HepG2 (cell line): Measurements from ENCODE around the gene HECTD1. TPM values are rescaled to one million over a fixed set of nuclear protein-coding genes. Genes with fewer than 3 reads are reported as not detected.

ENCODE experiments used
- NPAS2 ChIP-seq: sonication (generic); formaldehyde crosslinking; IDR thresholded peaks from 2 replicates; pipeline ENCODE4 v1.8.0; 2022; ENCODE audit warnings: mild to moderate bottlenecking, missing genetic modification reagents, borderline replicate concordance
- NR2F6 ChIP-seq, 2 experiments: IDR thresholded peaks; 2 replicates each; pipeline ENCODE4 v1.6.1; 2016; ENCODE audit warnings: antibody characterized with exemption in 1 of 2, mild to moderate bottlenecking in 1 of 2
- RBM39 ChIP-seq: fragments of 200-400 bp; formaldehyde crosslinking; IDR thresholded peaks from one replicate; pipeline ENCODE4 v1.6.1; 2018; ENCODE audit warnings: antibody characterized with exemption, mild to moderate bottlenecking, low read depth, low read length; ENCODE audit not compliant: poor library complexity, severe bottlenecking
- SALL1 ChIP-seq: sonication (generic); formaldehyde crosslinking; IDR thresholded peaks from 2 replicates; pipeline ENCODE4 v1.8.0; 2022; ENCODE audit warnings: mild to moderate bottlenecking, missing genetic modification reagents
- ZBTB7A ChIP-seq: sonication (generic); formaldehyde crosslinking; IDR thresholded peaks from 2 replicates; pipeline ENCODE4 v1.8.0; 2022; ENCODE audit warnings: mild to moderate bottlenecking, missing genetic modification reagents
- ZKSCAN5 ChIP-seq: sonication (generic); formaldehyde crosslinking; IDR thresholded peaks from 2 replicates; pipeline ENCODE4 v1.5.1; 2020; ENCODE audit warnings: mild to moderate bottlenecking, missing genetic modification reagents
- ZNF577 ChIP-seq: sonication (generic); formaldehyde crosslinking; IDR thresholded peaks from 2 replicates; pipeline ENCODE4 v1.4.0; 2020; ENCODE audit warnings: mild to moderate bottlenecking, low read depth, missing genetic modification reagents, borderline replicate concordance
- ZNF672 ChIP-seq: sonication (generic); formaldehyde crosslinking; IDR thresholded peaks from 2 replicates; pipeline ENCODE4 v1.8.1; 2022; ENCODE audit warnings: missing genetic modification reagents
- polyA plus RNA-seq, 8 experiments: library from polyadenylated mRNA; depleted of rRNA in 3 of 8; stranded (reverse) in 7 of 8; unstranded in 1 of 8; fragments of >200 nt; fragmentation: Illumina TruSeq in 4 of 8; extraction: Trizol in 4 of 8; gene quantifications; 2 replicates each; pipeline versions ENCODE4 v1.2.1 to v1.2.3, GENCODE V29; 2011 to 2016; ENCODE audit warnings: low read depth in 4 of 8, missing spikeins in 1 of 8, mixed read lengths in 1 of 8; ENCODE audit not compliant: insufficient read depth in 1 of 8
- total RNA-seq, 5 experiments: library from RNA; depleted of rRNA; stranded (reverse); fragments of >200 nt; fragmentation: Illumina TruSeq; extraction: Trizol; gene quantifications; 2 replicates each; pipeline ENCODE4 v1.2.3, GENCODE V29; 2016; ENCODE audit warnings: low read depth in 1 of 5
- TF ChIP-seq, protein P1 (sequence below): IDR thresholded peaks from 2 replicates; pipeline ENCODE4 v1.6.1; 2016; ENCODE audit warnings: low read depth, missing genetic modification reagents, missing compliant biosample characterization
- TF ChIP-seq, protein P2 (sequence below): sonication (generic); formaldehyde crosslinking; IDR thresholded peaks from 2 replicates; pipeline ENCODE4 v1.4.0; 2020; ENCODE audit warnings: missing genetic modification reagents
- TF ChIP-seq, protein P3 (sequence below): sonication (generic); formaldehyde crosslinking; IDR thresholded peaks from 2 replicates; pipeline ENCODE4 v1.4.0; 2020; ENCODE audit warnings: mild to moderate bottlenecking, missing genetic modification reagents

The HECTD1 gene
- total and polyA plus RNA-seq, 2 of the 13 experiments (the other 11 are each of a cell fraction or from before 2014, with no cell fraction given): 312 to 560 TPM

DNA sequence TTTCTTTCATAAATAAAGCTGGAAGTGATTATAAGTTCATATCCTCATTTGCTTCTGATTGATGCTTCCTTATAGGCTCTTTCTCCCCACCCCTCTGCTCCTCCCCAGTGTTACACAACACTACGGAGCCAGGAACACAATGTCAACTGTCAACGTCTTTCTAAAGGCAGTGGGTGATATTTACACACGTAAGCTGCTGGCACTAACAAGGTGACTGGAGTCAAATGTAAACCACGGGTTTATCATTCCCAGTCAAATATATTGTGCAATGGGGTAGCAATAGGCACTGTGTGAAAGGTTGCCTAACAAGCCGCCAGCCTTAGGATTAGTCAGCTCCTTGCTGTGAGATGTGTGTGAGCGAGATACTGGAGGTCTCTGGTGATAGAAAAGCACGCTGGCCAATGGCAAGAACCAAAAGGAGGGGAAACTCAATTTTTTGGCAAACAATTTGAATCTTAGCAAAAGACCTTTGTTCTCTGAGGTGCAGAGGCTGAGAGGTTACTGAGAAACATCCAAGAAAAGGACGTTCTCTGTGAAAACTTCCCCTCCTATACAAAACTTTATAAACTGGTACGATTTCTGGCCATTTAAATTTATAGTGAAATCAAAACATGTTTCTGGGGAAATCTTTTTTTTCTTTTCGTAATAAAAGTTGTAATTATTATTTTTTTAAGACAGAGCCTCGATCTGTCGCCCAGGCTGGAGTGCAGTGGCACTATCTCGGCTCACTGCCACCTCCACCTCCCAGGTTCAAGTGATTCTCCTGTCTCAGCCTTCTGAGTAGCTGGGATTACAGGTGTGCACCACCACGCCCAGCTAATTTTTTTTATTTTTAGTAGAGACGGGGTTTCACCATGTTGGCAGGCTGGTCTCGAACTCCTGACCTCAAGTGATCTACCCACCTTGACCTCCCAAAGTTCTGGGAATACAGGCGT, 22.3 kb upstream of the HECTD1 start (continued):
- TF ChIP-seq, protein P1, sequence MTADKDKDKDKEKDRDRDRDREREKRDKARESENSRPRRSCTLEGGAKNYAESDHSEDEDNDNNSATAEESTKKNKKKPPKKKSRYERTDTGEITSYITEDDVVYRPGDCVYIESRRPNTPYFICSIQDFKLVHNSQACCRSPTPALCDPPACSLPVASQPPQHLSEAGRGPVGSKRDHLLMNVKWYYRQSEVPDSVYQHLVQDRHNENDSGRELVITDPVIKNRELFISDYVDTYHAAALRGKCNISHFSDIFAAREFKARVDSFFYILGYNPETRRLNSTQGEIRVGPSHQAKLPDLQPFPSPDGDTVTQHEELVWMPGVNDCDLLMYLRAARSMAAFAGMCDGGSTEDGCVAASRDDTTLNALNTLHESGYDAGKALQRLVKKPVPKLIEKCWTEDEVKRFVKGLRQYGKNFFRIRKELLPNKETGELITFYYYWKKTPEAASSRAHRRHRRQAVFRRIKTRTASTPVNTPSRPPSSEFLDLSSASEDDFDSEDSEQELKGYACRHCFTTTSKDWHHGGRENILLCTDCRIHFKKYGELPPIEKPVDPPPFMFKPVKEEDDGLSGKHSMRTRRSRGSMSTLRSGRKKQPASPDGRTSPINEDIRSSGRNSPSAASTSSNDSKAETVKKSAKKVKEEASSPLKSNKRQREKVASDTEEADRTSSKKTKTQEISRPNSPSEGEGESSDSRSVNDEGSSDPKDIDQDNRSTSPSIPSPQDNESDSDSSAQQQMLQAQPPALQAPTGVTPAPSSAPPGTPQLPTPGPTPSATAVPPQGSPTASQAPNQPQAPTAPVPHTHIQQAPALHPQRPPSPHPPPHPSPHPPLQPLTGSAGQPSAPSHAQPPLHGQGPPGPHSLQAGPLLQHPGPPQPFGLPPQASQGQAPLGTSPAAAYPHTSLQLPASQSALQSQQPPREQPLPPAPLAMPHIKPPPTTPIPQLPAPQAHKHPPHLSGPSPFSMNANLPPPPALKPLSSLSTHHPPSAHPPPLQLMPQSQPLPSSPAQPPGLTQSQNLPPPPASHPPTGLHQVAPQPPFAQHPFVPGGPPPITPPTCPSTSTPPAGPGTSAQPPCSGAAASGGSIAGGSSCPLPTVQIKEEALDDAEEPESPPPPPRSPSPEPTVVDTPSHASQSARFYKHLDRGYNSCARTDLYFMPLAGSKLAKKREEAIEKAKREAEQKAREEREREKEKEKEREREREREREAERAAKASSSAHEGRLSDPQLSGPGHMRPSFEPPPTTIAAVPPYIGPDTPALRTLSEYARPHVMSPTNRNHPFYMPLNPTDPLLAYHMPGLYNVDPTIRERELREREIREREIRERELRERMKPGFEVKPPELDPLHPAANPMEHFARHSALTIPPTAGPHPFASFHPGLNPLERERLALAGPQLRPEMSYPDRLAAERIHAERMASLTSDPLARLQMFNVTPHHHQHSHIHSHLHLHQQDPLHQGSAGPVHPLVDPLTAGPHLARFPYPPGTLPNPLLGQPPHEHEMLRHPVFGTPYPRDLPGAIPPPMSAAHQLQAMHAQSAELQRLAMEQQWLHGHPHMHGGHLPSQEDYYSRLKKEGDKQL: peak; percentile 100
- TF ChIP-seq SALL1 (CRISPR knock-in tag) (peak; percentile 100), NPAS2 (CRISPR knock-in tag) (no peak; the same call in 1 of the 2 replicates), ZNF577 (CRISPR knock-in tag) (no peak), RBM39 (no peak), ZBTB7A (CRISPR knock-in tag) (peak; percentile 82; the same call in 1 of the 2 replicates), ZKSCAN5 (CRISPR knock-in tag) (peak; percentile 80; the same call in 1 of the 2 replicates), NR2F6 (IDR thresholded peaks at IDR 0.05) (peak; percentile 99), NR2F6 (CRISPR knock-in tag; IDR thresholded peaks at IDR 0.05) (peak; percentile 99), ZNF672 (CRISPR knock-in tag) (peak; percentile 98)
- TF ChIP-seq, protein P2, sequence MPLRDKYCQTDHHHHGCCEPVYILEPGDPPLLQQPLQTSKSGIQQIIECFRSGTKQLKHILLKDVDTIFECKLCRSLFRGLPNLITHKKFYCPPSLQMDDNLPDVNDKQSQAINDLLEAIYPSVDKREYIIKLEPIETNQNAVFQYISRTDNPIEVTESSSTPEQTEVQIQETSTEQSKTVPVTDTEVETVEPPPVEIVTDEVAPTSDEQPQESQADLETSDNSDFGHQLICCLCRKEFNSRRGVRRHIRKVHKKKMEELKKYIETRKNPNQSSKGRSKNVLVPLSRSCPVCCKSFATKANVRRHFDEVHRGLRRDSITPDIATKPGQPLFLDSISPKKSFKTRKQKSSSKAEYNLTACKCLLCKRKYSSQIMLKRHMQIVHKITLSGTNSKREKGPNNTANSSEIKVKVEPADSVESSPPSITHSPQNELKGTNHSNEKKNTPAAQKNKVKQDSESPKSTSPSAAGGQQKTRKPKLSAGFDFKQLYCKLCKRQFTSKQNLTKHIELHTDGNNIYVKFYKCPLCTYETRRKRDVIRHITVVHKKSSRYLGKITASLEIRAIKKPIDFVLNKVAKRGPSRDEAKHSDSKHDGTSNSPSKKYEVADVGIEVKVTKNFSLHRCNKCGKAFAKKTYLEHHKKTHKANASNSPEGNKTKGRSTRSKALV: peak; percentile 97
- TF ChIP-seq, protein P3, sequence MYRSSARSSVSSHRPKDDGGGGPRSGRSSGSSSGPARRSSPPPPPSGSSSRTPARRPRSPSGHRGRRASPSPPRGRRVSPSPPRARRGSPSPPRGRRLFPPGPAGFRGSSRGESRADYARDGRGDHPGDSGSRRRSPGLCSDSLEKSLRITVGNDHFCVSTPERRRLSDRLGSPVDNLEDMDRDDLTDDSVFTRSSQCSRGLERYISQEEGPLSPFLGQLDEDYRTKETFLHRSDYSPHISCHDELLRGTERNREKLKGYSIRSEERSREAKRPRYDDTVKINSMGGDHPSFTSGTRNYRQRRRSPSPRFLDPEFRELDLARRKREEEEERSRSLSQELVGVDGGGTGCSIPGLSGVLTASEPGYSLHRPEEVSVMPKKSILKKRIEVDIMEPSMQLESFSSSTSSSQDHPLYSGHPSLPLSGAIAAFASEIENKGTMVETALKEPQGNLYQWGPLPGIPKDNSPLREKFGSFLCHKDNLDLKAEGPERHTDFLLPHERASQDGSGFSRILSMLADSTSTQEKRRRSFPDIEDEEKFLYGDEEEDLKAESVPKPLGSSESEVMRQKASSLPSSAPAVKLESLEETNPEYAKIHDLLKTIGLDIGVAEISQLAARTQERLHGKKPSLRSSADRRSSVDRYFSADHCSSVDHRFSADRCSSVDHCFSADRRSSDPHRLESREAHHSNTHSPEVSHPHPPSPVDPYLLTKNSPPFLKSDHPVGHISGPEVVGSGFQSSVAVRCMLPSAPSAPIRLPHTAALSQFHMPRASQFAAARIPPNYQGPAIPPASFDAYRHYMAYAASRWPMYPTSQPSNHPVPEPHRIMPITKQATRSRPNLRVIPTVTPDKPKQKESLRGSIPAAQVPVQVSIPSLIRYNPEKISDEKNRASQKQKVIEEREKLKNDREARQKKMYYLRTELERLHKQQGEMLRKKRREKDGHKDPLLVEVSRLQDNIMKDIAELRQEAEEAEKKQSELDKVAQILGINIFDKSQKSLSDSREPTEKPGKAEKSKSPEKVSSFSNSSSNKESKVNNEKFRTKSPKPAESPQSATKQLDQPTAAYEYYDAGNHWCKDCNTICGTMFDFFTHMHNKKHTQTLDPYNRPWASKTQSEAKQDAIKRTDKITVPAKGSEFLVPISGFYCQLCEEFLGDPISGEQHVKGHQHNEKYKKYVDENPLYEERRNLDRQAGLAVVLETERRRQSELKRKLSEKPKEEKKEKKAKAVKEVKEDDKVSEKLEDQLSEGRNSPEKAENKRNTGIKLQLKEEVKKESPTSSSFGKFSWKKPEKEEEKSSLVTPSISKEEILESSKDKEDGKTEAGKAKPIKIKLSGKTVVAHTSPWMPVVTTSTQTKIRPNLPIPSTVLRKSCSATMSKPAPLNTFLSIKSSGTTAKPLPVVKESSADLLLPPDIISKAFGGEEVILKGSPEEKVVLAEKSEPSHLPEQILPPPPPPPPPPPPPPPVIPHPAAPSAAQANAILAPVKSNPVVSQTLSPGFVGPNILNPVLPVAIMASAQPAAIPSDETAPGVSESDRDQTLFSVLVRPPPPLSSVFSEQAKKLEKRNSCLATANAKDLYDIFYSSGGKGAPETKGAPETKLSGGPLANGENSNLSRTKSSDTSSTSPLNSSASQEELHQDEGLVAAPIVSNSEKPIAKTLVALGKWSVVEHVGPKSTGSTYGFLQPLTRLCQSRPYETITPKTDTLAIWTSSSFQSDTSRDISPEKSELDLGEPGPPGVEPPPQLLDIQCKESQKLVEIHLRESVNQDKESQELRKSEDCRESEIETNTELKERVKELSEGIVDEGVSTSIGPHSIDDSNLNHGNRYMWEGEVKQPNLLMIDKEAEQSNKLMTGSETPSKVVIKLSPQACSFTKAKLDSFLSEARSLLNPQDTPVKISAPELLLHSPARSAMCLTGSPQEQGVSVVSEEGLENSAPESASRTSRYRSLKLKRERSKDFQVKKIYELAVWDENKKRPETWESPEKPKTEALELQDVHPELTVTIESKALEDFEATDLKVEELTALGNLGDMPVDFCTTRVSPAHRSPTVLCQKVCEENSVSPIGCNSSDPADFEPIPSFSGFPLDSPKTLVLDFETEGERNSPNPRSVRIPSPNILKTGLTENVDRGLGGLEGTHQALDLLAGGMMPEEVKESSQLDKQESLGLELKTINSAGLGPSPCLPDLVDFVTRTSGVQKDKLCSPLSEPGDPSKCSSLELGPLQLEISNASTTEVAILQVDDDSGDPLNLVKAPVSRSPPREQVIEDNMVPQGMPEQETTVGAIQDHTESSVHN (CRISPR knock-in tag): peak; percentile 100
